BLaER1 (cell line): ENCODE data around the gene FAM9C.

Experiments
- H3K27ac ChIP-seq: shearing (Covaris generic); formaldehyde crosslinking; 2 replicates; pipeline ENCODE4 v1.8.1; 2022
- H3K27me3 ChIP-seq: shearing (Covaris generic); formaldehyde crosslinking; 2 replicates; pipeline ENCODE4 v1.8.1; 2022
- H3K36me3 ChIP-seq: shearing (Covaris generic); formaldehyde crosslinking; 2 replicates; pipeline ENCODE4 v1.8.1; 2022
- H3K4me1 ChIP-seq: shearing (Covaris generic); formaldehyde crosslinking; 2 replicates; pipeline ENCODE4 v1.8.1; 2022
- H3K4me2 ChIP-seq: shearing (Covaris generic); formaldehyde crosslinking; 2 replicates; pipeline ENCODE4 v1.8.1; 2022
- H3K4me3 ChIP-seq: shearing (Covaris generic); formaldehyde crosslinking; 2 replicates; pipeline ENCODE4 v1.8.1; 2022
- H3K9ac ChIP-seq: shearing (Covaris generic); formaldehyde crosslinking; 2 replicates; pipeline ENCODE4 v1.8.1; 2022
- H3K9me3 ChIP-seq: shearing (Covaris generic); formaldehyde crosslinking; 2 replicates; pipeline ENCODE4 v1.8.1; 2022
- H4K20me1 ChIP-seq: shearing (Covaris generic); formaldehyde crosslinking; 2 replicates; pipeline ENCODE4 v1.8.1; 2022
- Cebpa-rat ChIP-seq: shearing (Covaris generic); IDR thresholded peaks from 2 replicates; pipeline ENCODE4 v1.8.1; 2022

The FAM9C gene

GRCh38 chrX:12986164-12986779, 58.1 kb downstream of the FAM9C start:
- H3K4me1 ChIP-seq: peaks cover 59% of the 10 kb centered on the region
- H3K27ac ChIP-seq: no peak overlapping the region
- H4K20me1 ChIP-seq: no peaks in the 10 kb centered on the region
- H3K9ac ChIP-seq: no peak overlapping the region
- no peak overlapping the region for H3K4me3 ChIP-seq
- no peaks in the 10 kb centered on the region for H3K27me3 ChIP-seq
- H3K36me3 ChIP-seq: no peaks in the 10 kb centered on the region
- H3K4me2 ChIP-seq: no peak overlapping the region
- no peak for TF ChIP-seq Cebpa-rat
- peaks cover 29% of the 10 kb centered on the region for H3K9me3 ChIP-seq
